Measurements from ENCODE around the gene RCAN3. TPM values are rescaled to one million over a fixed set of nuclear protein-coding genes. Genes with fewer than 3 reads are reported as not detected.

RCAN3 gene
- total and polyA plus RNA-seq, 9 of the 15 experiments (the other 6 are each of a cell fraction or from before 2014, with no cell fraction given) = 0.10 to 1.4 (median 0.43) TPM

GRCh38 chr1:24548070-24548469 lies 45.4 kb downstream of the RCAN3 start:
- in situ Hi-C loops (cut with MboI) = no loop called here
- intact Hi-C loops (cut with micrococcal nuclease) = no loop called here
- H2AFZ ChIP-seq (ENCODE audit: low read depth, low read length) = no peak overlapping the region
- H3K27ac ChIP-seq (ENCODE audit: extremely low read depth, low read depth, low read length) = no peak overlapping the region
- no peaks in the 10 kb centered on the region for H3K9me1 ChIP-seq (ENCODE audit: control insufficient read depth, insufficient read depth, low read length)
- ChIA-PET CTCF (ENCODE audit: low intra/inter-chr PET ratio) (no interaction called here), POLR2A (interaction anchor here (0.7 kb wide), 1 partner anchor 55 kb away, joined by 4 read pairs; no protein-coding TSS in a partner anchor)
- no peaks in the 10 kb centered on the region; the same call in 1 of the 2 replicates for H4K20me1 ChIP-seq (replicated peaks; ENCODE audit: control insufficient read depth, insufficient read depth, low read length)
- DNase-seq (ENCODE audit: extremely low read depth in 1 of 4, low spot score in 3 of 4) = no peak
- no peaks in the 10 kb centered on the region for H3K36me3 ChIP-seq (ENCODE audit: control insufficient read depth, insufficient read depth, low read length)
- WGBS (ENCODE audit: insufficient coverage, low coverage, missing lambda C conversion rate) = 2% methylated on average over 3 of the region's 3 CpGs
- TF ChIP-seq ZNF609 (CRISPR knock-in tag; IDR thresholded peaks at IDR 0.05; ENCODE audit: borderline replicate concordance) (no peak), ZNF780A (CRISPR knock-in tag; IDR thresholded peaks at IDR 0.05) (no peak), ZC3H11A (IDR thresholded peaks at IDR 0.05; ENCODE audit: low read depth, low read length) (no peak), PML (IDR thresholded peaks at IDR 0.05; ENCODE audit: low read length) (no peak), PHF20 (IDR thresholded peaks at IDR 0.05; ENCODE audit: partially characterized antibody) (no peak), CBFA2T2 (conservative IDR thresholded peaks at IDR 0.05) (no peak), PTTG1 (tag; IDR thresholded peaks at IDR 0.05; ENCODE audit: low read depth) (no peak), HNRNPLL (IDR thresholded peaks at IDR 0.05; ENCODE audit: low read depth, low read length, poor library complexity, severe bottlenecking) (no peak), MNT (conservative IDR thresholded peaks at IDR 0.05) (no peak), RNF2 (IDR thresholded peaks at IDR 0.05) (no peak), RFX7 (CRISPR knock-in tag; IDR thresholded peaks at IDR 0.05) (no peak), ZBTB26 (CRISPR knock-in tag; IDR thresholded peaks at IDR 0.05) (no peak), ZNF140 (CRISPR knock-in tag; IDR thresholded peaks at IDR 0.05) (no peak), ETV1 (tag; conservative IDR thresholded peaks at IDR 0.05; ENCODE audit: low read depth) (no peak), RBM14 (IDR thresholded peaks at IDR 0.05; ENCODE audit: borderline replicate concordance, insufficient read depth, low read depth, low read length) (no peak)
- H3K9ac ChIP-seq (ENCODE audit: insufficient read depth in 1 of 2, low read depth in 2 of 2, low read length in 2 of 2) = no peak overlapping the region
- no peak overlapping the region for H3K4me3 ChIP-seq
- no peak overlapping the region for H3K4me2 ChIP-seq (ENCODE audit: insufficient read depth, low read length)
- no TSS peak for BruUV-seq (replicated peaks)
- no peaks in the 10 kb centered on the region for H3K79me2 ChIP-seq (ENCODE audit: control insufficient read depth, insufficient read depth, low read length)
- no peaks in the 10 kb centered on the region for H3K9me3 ChIP-seq (replicated peaks; ENCODE audit: control insufficient read depth, insufficient read depth, low read depth, low read length)
- no peaks in the 10 kb centered on the region for H3K4me1 ChIP-seq (replicated peaks in 1 of 2; ENCODE audit: control insufficient read depth in 2 of 2, insufficient read depth in 2 of 2, low read length in 2 of 2)
- ATAC-seq = no peak
- peaks cover 20 to 51% of the 10 kb centered on the region in 2 experiments for H3K27me3 ChIP-seq (ENCODE audit: control insufficient read depth in 2 of 2, insufficient read depth in 2 of 2, low read length in 2 of 2)
- FAIRE-seq = no peak

All from K562 (cell line).